H9 (cell line): Measurements from ENCODE around the gene DARS1. TPM values are rescaled to one million over a fixed set of nuclear protein-coding genes. Genes with fewer than 3 reads are reported as not detected.

ENCODE experiments used
- DNase-seq: peaks from one replicate; pipeline ENCODE4 v3.0.0-alpha.2; 2017
- H2AFZ ChIP-seq: one replicate; pipeline ENCODE4 v1.6.1; 2013; ENCODE audit warnings: mild to moderate bottlenecking, low read length, control low read depth, moderate library complexity
- H2AK5ac ChIP-seq: 2 replicates; pipeline ENCODE4 v1.6.1; 2013; ENCODE audit warnings: low read length, control low read depth, mixed read lengths; ENCODE audit not compliant: insufficient read length
- H2BK120ac ChIP-seq: one replicate; pipeline ENCODE4 v1.6.1; 2013; ENCODE audit warnings: low read depth, mild to moderate bottlenecking, low read length, control low read depth, inconsistent platforms; ENCODE audit not compliant: poor library complexity, severe bottlenecking
- H2BK12ac ChIP-seq: 2 replicates; pipeline ENCODE4 v1.6.1; 2013; ENCODE audit warnings: low read length, control low read depth, mixed read lengths, low read depth; ENCODE audit not compliant: insufficient read length
- H2BK15ac ChIP-seq: 2 replicates; pipeline ENCODE4 v1.6.1; 2013; ENCODE audit warnings: low read depth, low read length, control low read depth
- H2BK20ac ChIP-seq: one replicate; pipeline ENCODE4 v1.6.1; 2013; ENCODE audit warnings: low read depth, mild to moderate bottlenecking, low read length, control low read depth, inconsistent platforms; ENCODE audit not compliant: poor library complexity, severe bottlenecking
- H2BK5ac ChIP-seq: 2 replicates; pipeline ENCODE4 v1.6.1; 2013; ENCODE audit warnings: low read length, control low read depth, mixed read lengths; ENCODE audit not compliant: insufficient read length
- H3K14ac ChIP-seq: 2 replicates; pipeline ENCODE4 v1.6.1; 2013; ENCODE audit warnings: low read length, control low read depth; ENCODE audit not compliant: insufficient read depth
- H3K18ac ChIP-seq: 2 replicates; pipeline ENCODE4 v1.6.1; 2013; ENCODE audit warnings: low read depth, mild to moderate bottlenecking, mixed read lengths, low read length, control low read depth; ENCODE audit not compliant: insufficient read length
- H3K23ac ChIP-seq: 2 replicates; pipeline ENCODE4 v1.6.1; 2013; ENCODE audit warnings: low read length, control low read depth, mixed read lengths, low read depth; ENCODE audit not compliant: insufficient read length
- H3K23me2 ChIP-seq: 2 replicates; pipeline ENCODE4 v1.6.1; 2013; ENCODE audit warnings: low read depth, mild to moderate bottlenecking, mixed read lengths, low read length, control low read depth; ENCODE audit not compliant: insufficient read length, poor library complexity, severe bottlenecking
- H3K27ac ChIP-seq: 2 replicates; pipeline ENCODE4 v1.5.1; 2013; ENCODE audit warnings: low read length, control low read depth, mixed read lengths, low read depth; ENCODE audit not compliant: insufficient read length
- H3K27me3 ChIP-seq: 2 replicates; pipeline ENCODE4 v1.6.1; 2013; ENCODE audit warnings: low read length, control low read depth, inconsistent platforms; ENCODE audit not compliant: insufficient read depth
- H3K4ac ChIP-seq: 2 replicates; pipeline ENCODE4 v1.6.1; 2013; ENCODE audit warnings: low read depth, mild to moderate bottlenecking, control low read depth, inconsistent platforms, low read length, moderate library complexity
- H3K4me1 ChIP-seq: 2 replicates; pipeline ENCODE4 v1.6.1; 2013; ENCODE audit warnings: low read length, control low read depth, inconsistent platforms; ENCODE audit not compliant: insufficient read depth
- H3K4me2 ChIP-seq: 2 replicates; pipeline ENCODE4 v1.6.1; 2013; ENCODE audit warnings: low read length, control low read depth, mixed read lengths; ENCODE audit not compliant: insufficient read length, insufficient read depth
- H3K56ac ChIP-seq: 2 replicates; pipeline ENCODE4 v1.6.1; 2013; ENCODE audit warnings: low read depth, mild to moderate bottlenecking, mixed read lengths, low read length, control low read depth; ENCODE audit not compliant: insufficient read length
- H3K79me1 ChIP-seq: 2 replicates; pipeline ENCODE4 v1.6.1; 2013; ENCODE audit warnings: low read depth, mild to moderate bottlenecking, moderate library complexity, low read length, control low read depth, inconsistent platforms; ENCODE audit not compliant: insufficient read depth, poor library complexity, severe bottlenecking
- H3K79me2 ChIP-seq: 2 replicates; pipeline ENCODE4 v1.6.1; 2013; ENCODE audit warnings: low read length, control low read depth, inconsistent platforms; ENCODE audit not compliant: insufficient read depth
- H3K9ac ChIP-seq: 2 replicates; pipeline ENCODE4 v1.6.1; 2013; ENCODE audit warnings: low read length, control low read depth, mixed read lengths; ENCODE audit not compliant: insufficient read length; ENCODE audit errors: extremely low read depth
- H3K9me3 ChIP-seq: one replicate; pipeline ENCODE4 v1.6.1; 2013; ENCODE audit warnings: low read depth, low read length, inconsistent platforms; ENCODE audit not compliant: control insufficient read depth
- H3T11ph ChIP-seq: one replicate; pipeline ENCODE4 v1.6.1; 2013; ENCODE audit warnings: mild to moderate bottlenecking, low read length, control low read depth, inconsistent platforms
- H4K20me1 ChIP-seq: one replicate; pipeline ENCODE4 v1.6.1; 2013; ENCODE audit not compliant: control insufficient read depth, insufficient read length, insufficient read depth
- H4K5ac ChIP-seq: 2 replicates; pipeline ENCODE4 v1.6.1; 2013; ENCODE audit warnings: low read depth, mild to moderate bottlenecking, mixed read lengths, low read length, control low read depth; ENCODE audit not compliant: insufficient read length
- H4K8ac ChIP-seq: replicated peaks from 2 replicates; pipeline ENCODE4 v1.6.1; 2013; ENCODE audit warnings: low read length, control low read depth, mixed read lengths, low read depth; ENCODE audit not compliant: insufficient read length
- H4K91ac ChIP-seq: 2 replicates; pipeline ENCODE4 v1.6.1; 2013; ENCODE audit warnings: low read depth, mild to moderate bottlenecking, moderate library complexity, mixed read lengths, low read length, control low read depth; ENCODE audit not compliant: insufficient read length
- H3K27ac Mint-ChIP-seq, 3 experiments: 2 replicates in 2 of 3; 3 replicates in 1 of 3; pipeline ENCODE4 v1.8.0; 2020 to 2021; ENCODE audit warnings: mixed read lengths in 3 of 3, mild to moderate bottlenecking in 1 of 3, moderate library complexity in 1 of 3
- H3K27me3 Mint-ChIP-seq: 2 replicates; pipeline ENCODE4 v1.8.0; 2021; ENCODE audit warnings: low read depth, mild to moderate bottlenecking, moderate library complexity, mixed read lengths
- H3K36me3 Mint-ChIP-seq, 3 experiments: 2 replicates in 2 of 3; 3 replicates in 1 of 3; pipeline ENCODE4 v1.8.0; 2020 to 2021; ENCODE audit warnings: low read depth in 3 of 3, mixed read lengths in 3 of 3; ENCODE audit not compliant: insufficient read depth in 1 of 3
- H3K4me1 Mint-ChIP-seq, 2 experiments: 2 replicates each; pipeline ENCODE4 v1.8.0; 2020; ENCODE audit warnings: mixed read lengths in 2 of 2
- H3K4me3 Mint-ChIP-seq, 2 experiments: 2 replicates in 1 of 2; 3 replicates in 1 of 2; pipeline ENCODE4 v1.8.0; 2020 to 2021; ENCODE audit warnings: mild to moderate bottlenecking in 2 of 2, mixed read lengths in 2 of 2, moderate library complexity in 1 of 2
- H3K9me3 Mint-ChIP-seq, 2 experiments: 2 replicates in 1 of 2; 3 replicates in 1 of 2; pipeline ENCODE4 v1.8.0; 2020; ENCODE audit warnings: mild to moderate bottlenecking in 2 of 2, mixed read lengths in 2 of 2, moderate library complexity in 1 of 2
- whole genome bisulfite sequencing: extraction: QIAGEN DNeasy Blood & Tissue Kit; methylation state at CpG from one replicate; pipeline ENCODE4 v1.1.7; 2013; ENCODE audit warnings: missing lambda C conversion rate, low lambda C conversion rate, mixed read lengths; ENCODE audit not compliant: insufficient read length; ENCODE audit errors: extremely low coverage; 5-methylcytosine and 5-hydroxymethylcytosine counted together
- total RNA-seq: library from RNA; stranded (reverse); gene quantifications from 2 replicates; pipeline ENCODE4 v1.2.1, GENCODE V29; 2021
- TF ChIP-seq, protein P1 (sequence below): fragments of 200-600 bp; sonication (generic); conservative IDR thresholded peaks from 3 replicates; pipeline ENCODE4 v1.8.0; 2021; ENCODE audit warnings: antibody characterized with exemption, mild to moderate bottlenecking

DARS1 gene
- total RNA-seq, 1 experiment from 2014 or later: 117 TPM

DNA sequence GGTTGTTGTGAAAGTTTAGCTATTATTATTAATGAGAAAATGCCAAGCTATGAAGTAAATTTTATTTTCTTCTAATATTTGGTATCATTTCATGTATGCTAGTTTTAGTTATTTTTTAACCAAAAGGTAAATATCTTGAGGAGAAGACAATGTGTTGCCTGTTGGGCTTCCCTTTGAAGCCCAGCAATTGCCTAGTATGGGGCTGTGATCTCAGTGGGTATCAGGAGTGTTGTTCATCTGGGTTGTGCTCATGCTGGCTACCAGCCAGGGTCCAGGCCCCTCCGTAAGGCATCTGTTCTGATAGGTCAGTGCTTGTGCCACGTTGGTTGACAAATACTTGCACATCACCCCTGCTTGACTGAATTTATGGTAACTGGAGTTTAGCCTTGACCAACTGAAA is 38.0 kb upstream of the DARS1 start:
- TF ChIP-seq, protein P1, sequence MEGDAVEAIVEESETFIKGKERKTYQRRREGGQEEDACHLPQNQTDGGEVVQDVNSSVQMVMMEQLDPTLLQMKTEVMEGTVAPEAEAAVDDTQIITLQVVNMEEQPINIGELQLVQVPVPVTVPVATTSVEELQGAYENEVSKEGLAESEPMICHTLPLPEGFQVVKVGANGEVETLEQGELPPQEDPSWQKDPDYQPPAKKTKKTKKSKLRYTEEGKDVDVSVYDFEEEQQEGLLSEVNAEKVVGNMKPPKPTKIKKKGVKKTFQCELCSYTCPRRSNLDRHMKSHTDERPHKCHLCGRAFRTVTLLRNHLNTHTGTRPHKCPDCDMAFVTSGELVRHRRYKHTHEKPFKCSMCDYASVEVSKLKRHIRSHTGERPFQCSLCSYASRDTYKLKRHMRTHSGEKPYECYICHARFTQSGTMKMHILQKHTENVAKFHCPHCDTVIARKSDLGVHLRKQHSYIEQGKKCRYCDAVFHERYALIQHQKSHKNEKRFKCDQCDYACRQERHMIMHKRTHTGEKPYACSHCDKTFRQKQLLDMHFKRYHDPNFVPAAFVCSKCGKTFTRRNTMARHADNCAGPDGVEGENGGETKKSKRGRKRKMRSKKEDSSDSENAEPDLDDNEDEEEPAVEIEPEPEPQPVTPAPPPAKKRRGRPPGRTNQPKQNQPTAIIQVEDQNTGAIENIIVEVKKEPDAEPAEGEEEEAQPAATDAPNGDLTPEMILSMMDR: no peak

More for the DNA sequence above, 38.0 kb upstream of the DARS1 start:
- Histone ChIP-seq H3T11ph (no peak overlapping the region), H2BK5ac (no peak overlapping the region), H2AK5ac (no peak overlapping the region), H3K4ac (no peak overlapping the region), H3K4me2 (no peak overlapping the region), H3K4me1 (no peaks in the 10 kb centered on the region; the same call in 1 of the 2 replicates), H4K91ac (no peak overlapping the region), H3K79me2 (no peaks in the 10 kb centered on the region), H2BK20ac (no peak overlapping the region), H3K23me2 (peaks cover 6% of the 10 kb centered on the region), H3K79me1 (no peaks in the 10 kb centered on the region), H3K56ac (no peak overlapping the region), H4K5ac (no peak overlapping the region), H3K18ac (no peak overlapping the region), H4K20me1 (no peaks in the 10 kb centered on the region), H3K9me3 (no peaks in the 10 kb centered on the region), H3K14ac (no peak overlapping the region), H2BK15ac (no peak overlapping the region), H2AFZ (no peak overlapping the region), H3K9ac (no peak overlapping the region), H2BK12ac (no peak overlapping the region), H2BK120ac (no peak overlapping the region), H4K8ac (no peak overlapping the region), H3K27ac (no peak overlapping the region), H3K27me3 (no peaks in the 10 kb centered on the region), H3K23ac (no peak overlapping the region)
- DNase-seq: no peak
- H3K27me3 Mint-ChIP-seq: peaks cover 2% of the 10 kb centered on the region; the same call in 1 of the 2 replicates
- H3K27ac Mint-ChIP-seq: no peak overlapping the region
- peaks cover 22 to 32% of the 10 kb centered on the region in 2 experiments for H3K4me1 Mint-ChIP-seq
- H3K9me3 Mint-ChIP-seq: no peaks in the 10 kb centered on the region
- WGBS: no CpG with 5 or more reads among the region's 2 CpGs
- 0 out of 7 replicates have a peak, but pooled peaks cover 0 to 2% (median 0%) of the 10 kb centered on the region in 3 experiments for H3K36me3 Mint-ChIP-seq
- no peak overlapping the region for H3K4me3 Mint-ChIP-seq
